ENCODE measurements around the gene STRN3.
"Not testable (repeated sequence)": the region's sequence is repeated elsewhere in the genome, so short reads cannot be mapped to it uniquely, and the experiment has no call there.

Gene STRN3

GRCh38 chr14:30995689-30996088 is 30.5 kb downstream of the STRN3 start:
- Histone ChIP-seq H3K27ac (ENCODE audit: low read depth, low read length) (no peak overlapping the region), H3K4me1 (ENCODE audit: insufficient read depth, low read length) (peaks cover 30% of the 10 kb centered on the region), H3K36me3 (ENCODE audit: insufficient read depth, low read length) (peaks cover 5% of the 10 kb centered on the region), H3K9me3 (ENCODE audit: low read length) (no peaks in the 10 kb centered on the region), H3K27me3 (ENCODE audit: control insufficient read depth in 1 of 2, insufficient read depth in 2 of 2, low read length in 2 of 2) (no peaks in the 10 kb centered on the region), H3K9ac (ENCODE audit: low read length) (no peak overlapping the region), H3K4me3 (ENCODE audit: low read depth in 1 of 2, low read length in 2 of 2) (no peak overlapping the region)

- no peaks in the 10 kb centered on the region for H3K9me3 ChIP-seq (ENCODE audit: low read length)
- H3K4me3 ChIP-seq (ENCODE audit: low read depth in 1 of 2, low read length in 2 of 2), result no peak overlapping the region
- peaks cover 5% of the 10 kb centered on the region for H3K36me3 ChIP-seq (ENCODE audit: insufficient read depth, low read length)
- H3K27ac ChIP-seq (ENCODE audit: low read depth, low read length), result no peak overlapping the region
- H3K9ac ChIP-seq (ENCODE audit: low read length), result no peak overlapping the region
- peaks cover 24% of the 10 kb centered on the region for H3K4me1 ChIP-seq (ENCODE audit: insufficient read depth, low read length)
- no peaks in the 10 kb centered on the region for H3K27me3 ChIP-seq (ENCODE audit: control insufficient read depth in 1 of 2, insufficient read depth in 2 of 2, low read length in 2 of 2)
These were observed 31.2 kb downstream of the STRN3 start for GRCh38 chr14:30994681-30995620.

- Histone ChIP-seq H3K27ac (ENCODE audit: low read depth, low read length) (no peak overlapping the region), H3K4me1 (ENCODE audit: insufficient read depth, low read length) (peaks cover 25% of the 10 kb centered on the region), H3K9ac (ENCODE audit: low read length) (no peak overlapping the region), H3K9me3 (ENCODE audit: low read length) (no peaks in the 10 kb centered on the region), H3K36me3 (ENCODE audit: insufficient read depth, low read length) (no peaks in the 10 kb centered on the region), H3K27me3 (ENCODE audit: control insufficient read depth in 1 of 2, insufficient read depth in 2 of 2, low read length in 2 of 2) (no peaks in the 10 kb centered on the region), H3K4me3 (ENCODE audit: low read depth in 1 of 2, low read length in 2 of 2) (no peak overlapping the region)
These were observed 33.1 kb downstream of the STRN3 start for GRCh38 chr14:30993071-30993470.

GRCh38 chr14:30991408-30991807 is 34.8 kb downstream of the STRN3 start:
- H3K36me3 ChIP-seq (ENCODE audit: insufficient read depth, low read length), result no peaks in the 10 kb centered on the region
- no peak overlapping the region for H3K4me3 ChIP-seq (ENCODE audit: low read depth in 1 of 2, low read length in 2 of 2)
- no peak overlapping the region for H3K27ac ChIP-seq (ENCODE audit: low read depth, low read length)
- H3K9ac ChIP-seq (ENCODE audit: low read length), result no peak overlapping the region
- peaks cover 31% of the 10 kb centered on the region for H3K4me1 ChIP-seq (ENCODE audit: insufficient read depth, low read length)
- no peaks in the 10 kb centered on the region for H3K27me3 ChIP-seq (ENCODE audit: control insufficient read depth in 1 of 2, insufficient read depth in 2 of 2, low read length in 2 of 2)
- no peaks in the 10 kb centered on the region for H3K9me3 ChIP-seq (ENCODE audit: low read length)

- Histone ChIP-seq H3K27me3 (ENCODE audit: control insufficient read depth in 1 of 2, insufficient read depth in 2 of 2, low read length in 2 of 2) (no peaks in the 10 kb centered on the region), H3K4me1 (ENCODE audit: insufficient read depth, low read length) (peaks cover 27% of the 10 kb centered on the region)
These were observed 35.4 kb downstream of the STRN3 start for GRCh38 chr14:30990770-30991169.

GRCh38 chr14:30988509-30988908 is 37.7 kb downstream of the STRN3 start:
- Histone ChIP-seq H3K27me3 (ENCODE audit: control insufficient read depth in 1 of 2, insufficient read depth in 2 of 2, low read length in 2 of 2) (no peaks in the 10 kb centered on the region), H3K27ac (ENCODE audit: low read depth, low read length) (no peak overlapping the region), H3K9me3 (ENCODE audit: low read length) (no peaks in the 10 kb centered on the region), H3K9ac (ENCODE audit: low read length) (no peak overlapping the region), H3K36me3 (ENCODE audit: insufficient read depth, low read length) (no peaks in the 10 kb centered on the region), H3K4me3 (ENCODE audit: low read depth in 1 of 2, low read length in 2 of 2) (no peak overlapping the region), H3K4me1 (ENCODE audit: insufficient read depth, low read length) (peaks cover 17% of the 10 kb centered on the region)

More at GRCh38 chr14:30990770-30991169, 35.4 kb downstream of the STRN3 start:
- Histone ChIP-seq H3K27ac (ENCODE audit: low read depth, low read length) (no peak overlapping the region), H3K36me3 (ENCODE audit: insufficient read depth, low read length) (no peaks in the 10 kb centered on the region), H3K9ac (ENCODE audit: low read length) (no peak overlapping the region), H3K4me3 (ENCODE audit: low read depth in 1 of 2, low read length in 2 of 2) (no peak overlapping the region), H3K9me3 (ENCODE audit: low read length) (no peaks in the 10 kb centered on the region)

- H3K27me3 ChIP-seq (ENCODE audit: control insufficient read depth in 1 of 2, insufficient read depth in 2 of 2, low read length in 2 of 2), result no peaks in the 10 kb centered on the region
- H3K36me3 ChIP-seq (ENCODE audit: insufficient read depth, low read length), result no peaks in the 10 kb centered on the region
- peaks cover 7% of the 10 kb centered on the region for H3K4me1 ChIP-seq (ENCODE audit: insufficient read depth, low read length)
- no peak overlapping the region for H3K9ac ChIP-seq (ENCODE audit: low read length)
- no peak overlapping the region for H3K4me3 ChIP-seq (ENCODE audit: low read depth in 1 of 2, low read length in 2 of 2)
- H3K27ac ChIP-seq (ENCODE audit: low read depth, low read length), result no peak overlapping the region
- H3K9me3 ChIP-seq (ENCODE audit: low read length), result no peaks in the 10 kb centered on the region
These were observed 40.4 kb downstream of the STRN3 start for GRCh38 chr14:30985796-30986195.

- H3K4me1 ChIP-seq (ENCODE audit: insufficient read depth, low read length), result peaks cover 13% of the 10 kb centered on the region
- H3K27ac ChIP-seq (ENCODE audit: low read depth, low read length), result no peak overlapping the region
- no peaks in the 10 kb centered on the region for H3K36me3 ChIP-seq (ENCODE audit: insufficient read depth, low read length)
- H3K9ac ChIP-seq (ENCODE audit: low read length), result no peak overlapping the region
- H3K9me3 ChIP-seq (ENCODE audit: low read length), result no peaks in the 10 kb centered on the region
- no peaks in the 10 kb centered on the region for H3K27me3 ChIP-seq (ENCODE audit: control insufficient read depth in 1 of 2, insufficient read depth in 2 of 2, low read length in 2 of 2)
- no peak overlapping the region for H3K4me3 ChIP-seq (ENCODE audit: low read depth in 1 of 2, low read length in 2 of 2)
These were observed 42.3 kb downstream of the STRN3 start for GRCh38 chr14:30983858-30984257.

GRCh38 chr14:30982533-30982932 is 43.6 kb downstream of the STRN3 start:
- Histone ChIP-seq H3K36me3 (ENCODE audit: insufficient read depth, low read length) (no peaks in the 10 kb centered on the region), H3K9ac (ENCODE audit: low read length) (no peak overlapping the region), H3K9me3 (ENCODE audit: low read length) (no peaks in the 10 kb centered on the region), H3K4me3 (ENCODE audit: low read depth in 1 of 2, low read length in 2 of 2) (no peak overlapping the region), H3K4me1 (ENCODE audit: insufficient read depth, low read length) (peaks cover 10% of the 10 kb centered on the region), H3K27me3 (ENCODE audit: control insufficient read depth in 1 of 2, insufficient read depth in 2 of 2, low read length in 2 of 2) (no peaks in the 10 kb centered on the region), H3K27ac (ENCODE audit: low read depth, low read length) (no peak overlapping the region)

GRCh38 chr14:30980980-30981379 is 45.2 kb downstream of the STRN3 start:
- Histone ChIP-seq H3K27ac (ENCODE audit: low read depth, low read length) (no peak overlapping the region), H3K9ac (ENCODE audit: low read length) (no peak overlapping the region)

GRCh38 chr14:30980106-30980704 is 46.0 kb downstream of the STRN3 start:
- not testable (repeated sequence) for H3K9ac ChIP-seq (ENCODE audit: low read length); H3K4me3 ChIP-seq (ENCODE audit: low read depth in 1 of 2, low read length in 2 of 2); H3K9me3 ChIP-seq (ENCODE audit: low read length); H3K36me3 ChIP-seq (ENCODE audit: insufficient read depth, low read length); H3K27ac ChIP-seq (ENCODE audit: low read depth, low read length); H3K27me3 ChIP-seq (ENCODE audit: control insufficient read depth in 1 of 2, insufficient read depth in 2 of 2, low read length in 2 of 2)
- H3K4me1 ChIP-seq (ENCODE audit: insufficient read depth, low read length), result peaks cover 17% of the 10 kb centered on the region

More at GRCh38 chr14:30980980-30981379, 45.2 kb downstream of the STRN3 start:
- no peaks in the 10 kb centered on the region for H3K9me3 ChIP-seq (ENCODE audit: low read length)
- no peak overlapping the region for H3K4me3 ChIP-seq (ENCODE audit: low read depth in 1 of 2, low read length in 2 of 2)
- H3K27me3 ChIP-seq (ENCODE audit: control insufficient read depth in 1 of 2, insufficient read depth in 2 of 2, low read length in 2 of 2), result no peaks in the 10 kb centered on the region
- no peaks in the 10 kb centered on the region for H3K36me3 ChIP-seq (ENCODE audit: insufficient read depth, low read length)
- peaks cover 11% of the 10 kb centered on the region for H3K4me1 ChIP-seq (ENCODE audit: insufficient read depth, low read length)
